RCC 7860 (cell line): ENCODE results near the gene PDE1C.
A peak's percentile ranks its signal among the peaks of the same experiment; 100 is the strongest.

Experiments
- DNase-seq: peaks from one replicate; pipeline ENCODE4 v3.0.0-alpha.2; 2015; ENCODE audit warnings: low spot score
- FAIRE-seq: peaks from 2 replicates; lab custom pipeline; 2012; peaks lifted over from hg19 to GRCh38; lab: Jason Lieb, UNC

PDE1C gene

GRCh38 chr7:31906479-31907171 lies 163.6 kb downstream of the PDE1C start:
- FAIRE-seq (no peak), DNase-seq (no peak)

- FAIRE-seq = no peak
- no peak for DNase-seq
Measured at GRCh38 chr7:31903962-31904361, 166.2 kb downstream of the PDE1C start.

- DNase-seq = no peak
- FAIRE-seq = no peak
Measured at GRCh38 chr7:31899356-31899927, 170.8 kb downstream of the PDE1C start.

- no peak for FAIRE-seq
Measured at GRCh38 chr7:31896925-31897324, 173.3 kb downstream of the PDE1C start.

GRCh38 chr7:31894308-31894707 lies 175.9 kb downstream of the PDE1C start:
- DNase-seq (no peak), FAIRE-seq (no peak)

More at GRCh38 chr7:31896925-31897324, 173.3 kb downstream of the PDE1C start:
- no peak for DNase-seq

- DNase-seq (no peak), FAIRE-seq (no peak)
Measured at GRCh38 chr7:31893365-31893764, 176.8 kb downstream of the PDE1C start.

GRCh38 chr7:31892099-31892829 lies 177.9 kb downstream of the PDE1C start:
- FAIRE-seq (no peak), DNase-seq (no peak)

GRCh38 chr7:31890766-31891165 lies 179.4 kb downstream of the PDE1C start:
- DNase-seq (no peak), FAIRE-seq (no peak)

GRCh38 chr7:31890198-31890597 lies 180.0 kb downstream of the PDE1C start:
- FAIRE-seq = no peak

GRCh38 chr7:31887006-31887405 lies 183.2 kb downstream of the PDE1C start:
- FAIRE-seq = no peak
- DNase-seq = no peak

More at GRCh38 chr7:31890198-31890597, 180.0 kb downstream of the PDE1C start:
- no peak for DNase-seq

- DNase-seq (no peak), FAIRE-seq (no peak)
Measured at GRCh38 chr7:31885171-31885570, 185.0 kb downstream of the PDE1C start.

- no peak for FAIRE-seq
- peak; percentile 50 for DNase-seq
Measured at GRCh38 chr7:31883761-31884164, 186.4 kb downstream of the PDE1C start.

GRCh38 chr7:31882187-31882586 lies 188.0 kb downstream of the PDE1C start:
- no peak for FAIRE-seq
- DNase-seq = no peak

- FAIRE-seq (no peak), DNase-seq (no peak)
Measured at GRCh38 chr7:31878875-31879274, 191.3 kb downstream of the PDE1C start.

- peak; percentile 62 for DNase-seq
Measured at GRCh38 chr7:31875424-31875823, 194.8 kb downstream of the PDE1C start.

GRCh38 chr7:31874631-31875386 lies 195.4 kb downstream of the PDE1C start:
- peak; percentile 64 for DNase-seq
- FAIRE-seq = peak; percentile 40

More at GRCh38 chr7:31875424-31875823, 194.8 kb downstream of the PDE1C start:
- no peak for FAIRE-seq

- no peak for DNase-seq
- no peak for FAIRE-seq
Measured at GRCh38 chr7:31873816-31874597, 196.2 kb downstream of the PDE1C start.

- no peak for DNase-seq
- no peak for FAIRE-seq
Measured at GRCh38 chr7:31872545-31873370, 197.4 kb downstream of the PDE1C start.

GRCh38 chr7:31864646-31865045 lies 205.6 kb downstream of the PDE1C start:
- no peak for DNase-seq
- FAIRE-seq = no peak
